MM.1S (cell line): ENCODE measurements around the gene RAB32.

Experiments used
- DNase-seq: peaks from one replicate; pipeline ENCODE4 v3.0.0-alpha.2; 2015
- H2AFZ ChIP-seq: fragments of 300-600 bp; sonication (generic); 2 replicates; pipeline ENCODE4 v1.6.0; 2016; ENCODE audit warnings: antibody characterized with exemption, low read length
- H3F3A ChIP-seq: fragments of 300-600 bp; sonication (generic); 2 replicates; pipeline ENCODE4 v1.6.1; 2016; ENCODE audit warnings: mild to moderate bottlenecking, antibody characterized with exemption, low read length, moderate library complexity, mixed read lengths; ENCODE audit not compliant: insufficient read depth
- H3K27ac ChIP-seq: fragments of 300-600 bp; sonication (generic); 2 replicates; pipeline ENCODE4 v1.5.1; 2016; ENCODE audit warnings: mild to moderate bottlenecking, low read length
- H3K27me3 ChIP-seq: fragments of 300-600 bp; sonication (generic); replicated peaks from 2 replicates; pipeline ENCODE4 v1.6.0; 2016; ENCODE audit warnings: low read length; ENCODE audit not compliant: insufficient read depth
- H3K36me3 ChIP-seq: fragments of 300-600 bp; sonication (generic); replicated peaks from 2 replicates; pipeline ENCODE4 v1.6.1; 2016; ENCODE audit warnings: mild to moderate bottlenecking, low read length, mixed read lengths; ENCODE audit not compliant: insufficient read depth
- H3K4me1 ChIP-seq: fragments of 300-600 bp; sonication (generic); 2 replicates; pipeline ENCODE4 v1.6.1; 2016; ENCODE audit warnings: low read length, mixed read lengths
- H3K4me2 ChIP-seq: fragments of 300-600 bp; sonication (generic); 2 replicates; pipeline ENCODE4 v1.6.0; 2016; ENCODE audit warnings: low read depth, low read length
- H3K4me3 ChIP-seq: fragments of 300-600 bp; sonication (generic); 2 replicates; pipeline ENCODE4 v1.5.1; 2016; ENCODE audit warnings: low read length, mixed read lengths
- H3K79me2 ChIP-seq: fragments of 300-600 bp; sonication (generic); 2 replicates; pipeline ENCODE4 v1.6.1; 2016; ENCODE audit warnings: mixed run types, low read length, mixed read lengths
- H3K9ac ChIP-seq: fragments of 300-600 bp; sonication (generic); 2 replicates; pipeline ENCODE4 v1.6.1; 2016; ENCODE audit warnings: low read length, mixed read lengths
- H3K9me2 ChIP-seq: fragments of 300-600 bp; sonication (generic); replicated peaks from 2 replicates; pipeline ENCODE4 v1.6.1; 2016; ENCODE audit warnings: mild to moderate bottlenecking, low read length, mixed read lengths; ENCODE audit not compliant: insufficient read depth
- H3K9me3 ChIP-seq: fragments of 300-600 bp; sonication (generic); replicated peaks from 2 replicates; pipeline ENCODE4 v1.6.1; 2016; ENCODE audit warnings: mild to moderate bottlenecking, low read length, mixed read lengths; ENCODE audit not compliant: insufficient read depth
- H4K20me1 ChIP-seq: fragments of 300-600 bp; sonication (generic); 2 replicates; pipeline ENCODE4 v1.6.1; 2016; ENCODE audit warnings: mild to moderate bottlenecking, low read length, moderate library complexity, mixed read lengths; ENCODE audit not compliant: insufficient read depth
- EZH2 ChIP-seq: fragments of 300-600 bp; sonication (generic); optimal IDR thresholded peaks from 2 replicates; pipeline ENCODE3; 2017; ENCODE audit warnings: low read depth, mild to moderate bottlenecking, antibody characterized with exemption, low read length, mixed read lengths
- EZH2phosphoT487 ChIP-seq: fragments of 300-600 bp; sonication (generic); IDR thresholded peaks from 2 replicates; pipeline ENCODE4 v1.6.1; 2018; ENCODE audit warnings: antibody characterized with exemption, low read length
- TF ChIP-seq, protein P1 (sequence below): fragments of 300-600 bp; sonication (generic); IDR thresholded peaks from 2 replicates; pipeline ENCODE4 v1.5.1; 2016; ENCODE audit warnings: antibody characterized with exemption, low read length, mixed read lengths

Gene RAB32

DNA sequence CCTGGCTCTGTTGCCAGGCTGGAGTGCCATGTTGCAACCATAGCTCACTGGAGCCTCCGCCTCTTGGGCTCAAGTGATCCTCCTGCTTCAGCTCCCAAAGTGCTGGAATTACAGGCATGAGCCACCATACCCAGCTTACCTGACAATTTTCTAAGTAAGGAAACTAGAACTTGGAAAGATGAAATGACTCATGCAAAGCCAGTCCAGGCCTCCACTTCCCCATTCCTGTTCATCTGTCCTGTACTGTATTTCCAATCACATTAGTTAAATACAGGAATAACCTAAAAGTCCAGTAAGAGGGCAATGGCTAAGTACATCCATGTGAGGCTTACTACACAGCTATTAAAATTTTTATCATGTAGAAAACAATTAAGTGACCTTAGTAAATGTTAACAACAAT lies 46.9 kb downstream of the RAB32 start:
- no peak for DNase-seq
- TF ChIP-seq, protein P1, sequence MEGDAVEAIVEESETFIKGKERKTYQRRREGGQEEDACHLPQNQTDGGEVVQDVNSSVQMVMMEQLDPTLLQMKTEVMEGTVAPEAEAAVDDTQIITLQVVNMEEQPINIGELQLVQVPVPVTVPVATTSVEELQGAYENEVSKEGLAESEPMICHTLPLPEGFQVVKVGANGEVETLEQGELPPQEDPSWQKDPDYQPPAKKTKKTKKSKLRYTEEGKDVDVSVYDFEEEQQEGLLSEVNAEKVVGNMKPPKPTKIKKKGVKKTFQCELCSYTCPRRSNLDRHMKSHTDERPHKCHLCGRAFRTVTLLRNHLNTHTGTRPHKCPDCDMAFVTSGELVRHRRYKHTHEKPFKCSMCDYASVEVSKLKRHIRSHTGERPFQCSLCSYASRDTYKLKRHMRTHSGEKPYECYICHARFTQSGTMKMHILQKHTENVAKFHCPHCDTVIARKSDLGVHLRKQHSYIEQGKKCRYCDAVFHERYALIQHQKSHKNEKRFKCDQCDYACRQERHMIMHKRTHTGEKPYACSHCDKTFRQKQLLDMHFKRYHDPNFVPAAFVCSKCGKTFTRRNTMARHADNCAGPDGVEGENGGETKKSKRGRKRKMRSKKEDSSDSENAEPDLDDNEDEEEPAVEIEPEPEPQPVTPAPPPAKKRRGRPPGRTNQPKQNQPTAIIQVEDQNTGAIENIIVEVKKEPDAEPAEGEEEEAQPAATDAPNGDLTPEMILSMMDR = no peak
- TF ChIP-seq EZH2phosphoT487 (no peak), EZH2 (no peak)
- Histone ChIP-seq H3F3A (no peaks in the 10 kb centered on the region), H3K79me2 (no peaks in the 10 kb centered on the region), H3K27ac (no peak overlapping the region), H3K9me3 (no peaks in the 10 kb centered on the region), H3K9ac (no peak overlapping the region), H3K4me3 (no peak overlapping the region), H3K36me3 (no peaks in the 10 kb centered on the region), H3K27me3 (no peaks in the 10 kb centered on the region), H3K4me2 (no peak overlapping the region), H3K4me1 (peaks cover 19% of the 10 kb centered on the region), H2AFZ (no peak overlapping the region), H3K9me2 (no peaks in the 10 kb centered on the region), H4K20me1 (no peaks in the 10 kb centered on the region)

DNA sequence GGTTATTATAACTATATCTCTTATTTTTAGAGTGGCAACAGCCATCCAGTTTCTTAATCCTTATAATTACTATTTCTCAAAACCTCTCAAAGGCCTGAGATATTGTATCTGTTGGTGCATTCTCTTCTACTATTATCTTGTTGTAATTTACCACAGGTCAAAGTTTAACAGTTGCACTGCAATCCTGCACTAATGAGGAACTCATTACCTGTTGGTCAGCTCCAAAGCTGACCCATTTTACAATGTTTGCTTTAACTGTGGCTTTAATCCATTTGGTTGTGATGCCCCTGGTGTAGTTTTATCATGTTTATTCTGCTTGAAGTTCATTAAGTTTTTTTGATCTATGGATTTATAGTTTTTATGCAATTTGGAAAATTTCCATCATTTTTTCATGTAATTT lies 48.8 kb downstream of the RAB32 start:
- Histone ChIP-seq H3K4me3 (no peak overlapping the region), H4K20me1 (no peaks in the 10 kb centered on the region), H3K9me2 (no peaks in the 10 kb centered on the region), H3K36me3 (no peaks in the 10 kb centered on the region), H3F3A (no peaks in the 10 kb centered on the region), H3K4me2 (no peak overlapping the region), H3K79me2 (no peaks in the 10 kb centered on the region), H3K9me3 (no peaks in the 10 kb centered on the region), H3K27ac (no peak overlapping the region), H3K27me3 (no peaks in the 10 kb centered on the region), H3K9ac (no peak overlapping the region), H3K4me1 (peaks cover 9% of the 10 kb centered on the region), H2AFZ (no peak overlapping the region)
- DNase-seq = no peak
- TF ChIP-seq, protein P1 = no peak
- no peak for TF ChIP-seq EZH2
- TF ChIP-seq EZH2phosphoT487 = no peak

DNA sequence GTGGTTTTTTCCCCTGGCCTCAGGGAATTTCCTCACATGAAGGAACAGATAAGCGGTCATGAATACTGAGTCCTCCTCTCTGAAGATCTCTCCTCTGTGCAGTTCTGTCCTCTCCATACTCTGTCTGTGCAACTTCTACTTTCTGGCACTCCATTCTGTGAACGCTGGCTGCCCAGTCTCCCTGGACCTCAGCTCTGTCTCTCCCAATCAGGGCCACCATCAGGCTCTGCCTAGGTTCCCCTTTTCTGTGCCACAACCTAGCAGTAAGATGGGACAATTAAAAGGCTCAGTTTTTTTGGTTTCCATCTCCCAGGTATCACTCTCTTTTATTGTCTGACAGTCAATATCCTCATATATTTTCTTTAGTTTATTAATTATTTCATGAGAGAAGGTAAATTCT lies 50.4 kb downstream of the RAB32 start:
- Histone ChIP-seq H3K4me1 (no peaks in the 10 kb centered on the region), H3K79me2 (no peaks in the 10 kb centered on the region), H3K27me3 (no peaks in the 10 kb centered on the region), H3K4me2 (no peak overlapping the region), H3K27ac (no peak overlapping the region), H3K4me3 (no peak overlapping the region), H3F3A (no peaks in the 10 kb centered on the region), H3K36me3 (no peaks in the 10 kb centered on the region), H4K20me1 (no peaks in the 10 kb centered on the region), H3K9me2 (no peaks in the 10 kb centered on the region), H3K9me3 (no peaks in the 10 kb centered on the region), H3K9ac (no peak overlapping the region), H2AFZ (no peak overlapping the region)
- DNase-seq = no peak
- TF ChIP-seq EZH2 = no peak
- no peak for TF ChIP-seq EZH2phosphoT487
- TF ChIP-seq, protein P1 = no peak
